ENCODE measurements around the gene ZNF451.
"Not testable (repeated sequence)": the region's sequence is repeated elsewhere in the genome, so short reads cannot be mapped to it uniquely, and the experiment has no call there.

DNA sequence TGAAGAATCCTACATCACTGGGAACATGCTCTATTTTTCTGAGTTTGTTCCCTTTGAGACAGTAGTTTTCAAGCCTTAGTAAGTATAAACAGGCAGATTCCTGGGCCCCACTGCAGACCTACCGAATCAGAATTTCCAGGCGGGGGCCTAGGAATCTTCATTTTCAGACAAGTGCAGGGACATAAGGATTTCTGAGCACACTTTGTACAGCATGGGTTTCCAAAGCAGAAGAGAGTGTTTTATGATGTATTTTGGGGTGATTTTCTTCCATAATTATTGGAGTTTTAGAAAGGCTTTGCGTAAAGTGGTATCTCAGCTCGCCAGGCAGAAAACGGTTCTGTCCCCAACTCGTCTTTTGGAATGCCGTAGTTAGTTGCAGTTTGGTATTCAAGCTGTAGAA lies 1.4 kb downstream of the ZNF451 start:
- TF ChIP-seq, protein P1, sequence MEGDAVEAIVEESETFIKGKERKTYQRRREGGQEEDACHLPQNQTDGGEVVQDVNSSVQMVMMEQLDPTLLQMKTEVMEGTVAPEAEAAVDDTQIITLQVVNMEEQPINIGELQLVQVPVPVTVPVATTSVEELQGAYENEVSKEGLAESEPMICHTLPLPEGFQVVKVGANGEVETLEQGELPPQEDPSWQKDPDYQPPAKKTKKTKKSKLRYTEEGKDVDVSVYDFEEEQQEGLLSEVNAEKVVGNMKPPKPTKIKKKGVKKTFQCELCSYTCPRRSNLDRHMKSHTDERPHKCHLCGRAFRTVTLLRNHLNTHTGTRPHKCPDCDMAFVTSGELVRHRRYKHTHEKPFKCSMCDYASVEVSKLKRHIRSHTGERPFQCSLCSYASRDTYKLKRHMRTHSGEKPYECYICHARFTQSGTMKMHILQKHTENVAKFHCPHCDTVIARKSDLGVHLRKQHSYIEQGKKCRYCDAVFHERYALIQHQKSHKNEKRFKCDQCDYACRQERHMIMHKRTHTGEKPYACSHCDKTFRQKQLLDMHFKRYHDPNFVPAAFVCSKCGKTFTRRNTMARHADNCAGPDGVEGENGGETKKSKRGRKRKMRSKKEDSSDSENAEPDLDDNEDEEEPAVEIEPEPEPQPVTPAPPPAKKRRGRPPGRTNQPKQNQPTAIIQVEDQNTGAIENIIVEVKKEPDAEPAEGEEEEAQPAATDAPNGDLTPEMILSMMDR (IDR thresholded peaks at IDR 0.05; ENCODE audit: insufficient read depth, low read depth, low read length) = not testable (repeated sequence)
- not testable (repeated sequence) for TF ChIP-seq EZH2 (IDR thresholded peaks at IDR 0.05; ENCODE audit: insufficient read depth, low read length)

All from astrocyte (in vitro differentiated cells and primary cell).